Measurements from ENCODE around the gene IL3. TPM values are rescaled to one million over a fixed set of nuclear protein-coding genes. Genes with fewer than 3 reads are reported as not detected.

Gene IL3
- total and polyA plus RNA-seq, 9 of the 15 experiments (the other 6 are each of a cell fraction or from before 2014, with no cell fraction given): not detected

GRCh38 chr5:132023258-132024116 is 37.0 kb upstream of the IL3 start (continued):
- TF ChIP-seq VEZF1 (CRISPR knock-in tag; IDR thresholded peaks at IDR 0.05): no peak

GRCh38 chr5:132024117-132024435 is 36.4 kb upstream of the IL3 start:
- ChIA-PET CTCF (ENCODE audit: low intra/inter-chr PET ratio) (no interaction called here), POLR2A (no interaction called here)
- H3K9ac ChIP-seq (ENCODE audit: insufficient read depth in 1 of 2, low read depth in 2 of 2, low read length in 2 of 2): no peak overlapping the region
- ATAC-seq (no peak), DNase-seq (ENCODE audit: extremely low read depth in 1 of 4, low spot score in 3 of 4) (no peak), FAIRE-seq (no peak)
- H2AFZ ChIP-seq (ENCODE audit: low read depth, low read length): no peak overlapping the region
- no peaks in the 10 kb centered on the region for H3K9me1 ChIP-seq (ENCODE audit: control insufficient read depth, insufficient read depth, low read length)
- H3K4me2 ChIP-seq (ENCODE audit: insufficient read depth, low read length): no peak overlapping the region
- no peaks in the 10 kb centered on the region for H3K79me2 ChIP-seq (ENCODE audit: control insufficient read depth, insufficient read depth, low read length)
- no peak for TF ChIP-seq HDAC1 (IDR thresholded peaks at IDR 0.05)
- H4K20me1 ChIP-seq (replicated peaks; ENCODE audit: control insufficient read depth, insufficient read depth, low read length): 0 out of 2 replicates have a peak, but pooled peaks cover 4% of the 10 kb centered on the region
- in situ Hi-C loops (cut with MboI) (loop anchor here (25.0 kb wide), 1 partner anchor 587 kb away; no protein-coding TSS in a partner anchor), intact Hi-C loops (cut with micrococcal nuclease) (no loop called here)
- no peaks in the 10 kb centered on the region for H3K36me3 ChIP-seq (ENCODE audit: control insufficient read depth, insufficient read depth, low read length)
- H3K27me3 ChIP-seq (ENCODE audit: control insufficient read depth in 2 of 2, insufficient read depth in 2 of 2, low read length in 2 of 2): peaks cover 6 to 45% of the 10 kb centered on the region in 2 experiments; a peak in 4 of 5 replicates
- peaks cover 4 to 9% of the 10 kb centered on the region in 2 experiments; a peak in 3 of 5 replicates for H3K4me1 ChIP-seq (replicated peaks in 1 of 2; ENCODE audit: control insufficient read depth in 2 of 2, insufficient read depth in 2 of 2, low read length in 2 of 2)
- no peak overlapping the region for H3K27ac ChIP-seq (ENCODE audit: extremely low read depth, low read depth, low read length)
- WGBS (ENCODE audit: insufficient coverage, low coverage, missing lambda C conversion rate): 0% methylated on average over 4 of the region's 4 CpGs
- no peak overlapping the region for H3K4me3 ChIP-seq
- no TSS peak for BruUV-seq (replicated peaks)
- H3K9me3 ChIP-seq (replicated peaks; ENCODE audit: control insufficient read depth, insufficient read depth, low read depth, low read length): no peaks in the 10 kb centered on the region

Data from K562 (cell line).